Nephron (organoid): ENCODE measurements around the gene ZMYND8.

ENCODE experiments used
- H3K27ac Mint-ChIP-seq, 3 experiments: 2 replicates each; pipeline ENCODE4 v1.8.0; 2020; ENCODE audit warnings: mixed read lengths in 3 of 3, mild to moderate bottlenecking in 2 of 3, moderate library complexity in 1 of 3
- H3K27me3 Mint-ChIP-seq: 2 replicates; pipeline ENCODE4 v1.8.0; 2021; ENCODE audit warnings: low read depth, mild to moderate bottlenecking, moderate library complexity, mixed read lengths
- H3K36me3 Mint-ChIP-seq: 2 replicates; pipeline ENCODE4 v1.8.0; 2020; ENCODE audit warnings: low read depth, mixed read lengths
- H3K4me1 Mint-ChIP-seq: 2 replicates; pipeline ENCODE4 v1.8.0; 2020; ENCODE audit warnings: mixed read lengths
- H3K4me3 Mint-ChIP-seq, 3 experiments: 2 replicates each; pipeline ENCODE4 v1.8.0; 2020; ENCODE audit warnings: mild to moderate bottlenecking in 3 of 3, mixed read lengths in 3 of 3, moderate library complexity in 2 of 3
- H3K9me3 Mint-ChIP-seq: 2 replicates; pipeline ENCODE4 v1.8.0; 2020; ENCODE audit warnings: mixed read lengths
- TF ChIP-seq, protein P1 (sequence below), 3 experiments: fragments of 200-600 bp; sonication (generic); IDR thresholded peaks; one replicate each; pipeline ENCODE4 v1.5.0; 2021; ENCODE audit warnings: antibody characterized with exemption in 3 of 3; ENCODE audit not compliant: unreplicated experiment in 3 of 3

ZMYND8 gene

DNA sequence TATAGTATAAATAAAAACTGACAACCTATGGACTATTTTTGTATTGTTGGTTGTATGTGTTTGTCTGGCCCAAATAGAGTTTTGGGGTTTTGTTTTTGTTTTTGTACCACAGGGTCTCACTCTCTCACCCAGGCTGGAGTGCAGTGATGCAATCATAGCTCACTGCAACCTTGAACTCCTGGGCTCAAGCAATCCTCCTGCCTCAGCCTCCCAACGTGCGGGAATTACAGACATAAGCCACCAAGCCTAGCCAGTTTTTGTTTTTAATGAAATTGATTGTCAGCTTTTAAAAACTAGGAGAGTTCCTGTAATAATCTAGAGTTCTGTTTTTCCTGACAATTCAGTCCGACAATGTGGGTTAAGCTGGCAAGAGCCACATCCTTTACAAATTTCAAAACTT lies 98.7 kb downstream of the ZMYND8 start:
- H3K9me3 Mint-ChIP-seq, result no peaks in the 10 kb centered on the region
- peaks cover 26% of the 10 kb centered on the region for H3K4me1 Mint-ChIP-seq
- TF ChIP-seq, protein P1, sequence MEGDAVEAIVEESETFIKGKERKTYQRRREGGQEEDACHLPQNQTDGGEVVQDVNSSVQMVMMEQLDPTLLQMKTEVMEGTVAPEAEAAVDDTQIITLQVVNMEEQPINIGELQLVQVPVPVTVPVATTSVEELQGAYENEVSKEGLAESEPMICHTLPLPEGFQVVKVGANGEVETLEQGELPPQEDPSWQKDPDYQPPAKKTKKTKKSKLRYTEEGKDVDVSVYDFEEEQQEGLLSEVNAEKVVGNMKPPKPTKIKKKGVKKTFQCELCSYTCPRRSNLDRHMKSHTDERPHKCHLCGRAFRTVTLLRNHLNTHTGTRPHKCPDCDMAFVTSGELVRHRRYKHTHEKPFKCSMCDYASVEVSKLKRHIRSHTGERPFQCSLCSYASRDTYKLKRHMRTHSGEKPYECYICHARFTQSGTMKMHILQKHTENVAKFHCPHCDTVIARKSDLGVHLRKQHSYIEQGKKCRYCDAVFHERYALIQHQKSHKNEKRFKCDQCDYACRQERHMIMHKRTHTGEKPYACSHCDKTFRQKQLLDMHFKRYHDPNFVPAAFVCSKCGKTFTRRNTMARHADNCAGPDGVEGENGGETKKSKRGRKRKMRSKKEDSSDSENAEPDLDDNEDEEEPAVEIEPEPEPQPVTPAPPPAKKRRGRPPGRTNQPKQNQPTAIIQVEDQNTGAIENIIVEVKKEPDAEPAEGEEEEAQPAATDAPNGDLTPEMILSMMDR (IDR thresholded peaks at IDR 0.05; ENCODE audit: unreplicated experiment in 3 of 3), result no peak
- H3K4me3 Mint-ChIP-seq, result no peak overlapping the region
- peaks cover 71% of the 10 kb centered on the region for H3K36me3 Mint-ChIP-seq
- no peaks in the 10 kb centered on the region for H3K27me3 Mint-ChIP-seq
- H3K27ac Mint-ChIP-seq, result no peak overlapping the region

DNA sequence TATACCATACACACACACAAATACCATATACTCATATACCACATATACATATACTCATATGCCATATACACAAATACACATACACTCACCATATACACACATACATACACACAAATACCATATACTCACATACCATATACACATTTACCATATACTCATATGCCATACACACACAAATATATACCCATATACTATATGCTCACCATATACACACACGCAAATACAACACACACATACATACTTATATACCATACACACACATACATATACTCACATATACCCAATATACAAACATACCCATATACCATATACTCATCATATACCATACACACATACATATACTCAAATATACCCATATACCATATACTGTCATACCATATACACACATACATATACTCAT lies 99.2 kb downstream of the ZMYND8 start:
- peak overlapping the region in 1 of 3 experiments; percentile 1 for H3K27ac Mint-ChIP-seq
- H3K36me3 Mint-ChIP-seq, result peaks cover 66% of the 10 kb centered on the region
- H3K4me1 Mint-ChIP-seq, result peaks cover 21% of the 10 kb centered on the region
- H3K4me3 Mint-ChIP-seq, result no peak overlapping the region
- no peaks in the 10 kb centered on the region for H3K27me3 Mint-ChIP-seq
- no peaks in the 10 kb centered on the region for H3K9me3 Mint-ChIP-seq
- TF ChIP-seq, protein P1 (IDR thresholded peaks at IDR 0.05; ENCODE audit: unreplicated experiment in 3 of 3), result no peak

DNA sequence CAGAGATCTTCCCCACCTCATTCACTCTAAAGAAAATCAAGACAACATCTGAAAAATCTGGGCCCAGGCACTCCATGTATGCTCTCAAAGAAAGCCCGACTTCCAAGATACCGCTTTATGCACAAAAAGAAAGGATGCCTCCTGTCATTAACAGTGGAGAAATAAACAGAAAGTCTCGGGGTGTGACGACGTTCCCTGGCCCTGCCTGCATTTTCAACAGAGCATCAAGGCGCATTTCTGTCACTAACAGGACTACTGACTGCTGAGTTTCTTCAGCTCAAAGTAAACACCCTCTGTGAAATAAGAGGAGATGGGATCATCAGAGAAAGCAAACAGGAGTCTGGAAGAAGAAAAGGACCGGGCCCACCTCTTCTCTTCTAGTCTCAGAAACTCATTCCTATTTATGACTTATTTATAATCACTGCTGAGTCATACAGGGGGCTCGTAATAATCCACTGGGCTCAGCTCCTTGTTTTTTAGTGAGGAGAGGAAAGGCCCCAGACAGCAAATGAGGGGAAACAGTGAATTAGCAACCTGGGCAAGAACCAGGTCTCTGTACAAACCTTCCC lies 99.7 kb downstream of the ZMYND8 start:
- Mint-ChIP-seq H3K4me1 (peaks cover 18% of the 10 kb centered on the region), H3K4me3 (no peak overlapping the region), H3K9me3 (no peaks in the 10 kb centered on the region), H3K27me3 (no peaks in the 10 kb centered on the region), H3K36me3 (peaks cover 61% of the 10 kb centered on the region), H3K27ac (peak overlapping the region in 1 of 3 experiments; percentile 1)
- TF ChIP-seq, protein P1 (IDR thresholded peaks at IDR 0.05; ENCODE audit: unreplicated experiment in 3 of 3), result no peak

DNA sequence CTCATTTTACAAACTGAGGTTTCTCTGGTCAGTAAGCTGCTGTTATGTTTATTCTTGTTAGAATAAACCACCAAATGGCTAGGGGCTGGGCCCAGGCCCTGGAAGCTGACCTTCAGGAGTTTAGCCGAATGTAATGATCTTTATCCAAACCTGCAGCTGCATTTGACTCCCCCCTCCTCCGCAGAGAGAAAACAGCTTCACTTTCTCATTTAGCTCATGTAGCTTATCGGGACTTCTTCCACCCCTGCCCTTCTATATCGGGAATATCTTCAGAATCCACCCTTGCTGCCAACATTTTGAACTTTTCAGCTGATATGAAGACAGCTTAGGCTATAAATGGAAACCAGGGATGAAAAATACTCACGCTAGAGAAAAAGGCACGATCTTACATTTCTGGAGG lies 102.6 kb downstream of the ZMYND8 start:
- Mint-ChIP-seq H3K27ac (peak overlapping the region; percentile 9 to 59 (median 53)), H3K4me1 (peaks cover 16% of the 10 kb centered on the region), H3K9me3 (no peaks in the 10 kb centered on the region), H3K4me3 (no peak overlapping the region), H3K27me3 (no peaks in the 10 kb centered on the region), H3K36me3 (peaks cover 54% of the 10 kb centered on the region)
- TF ChIP-seq, protein P1 (IDR thresholded peaks at IDR 0.05; ENCODE audit: unreplicated experiment in 3 of 3), result no peak

DNA sequence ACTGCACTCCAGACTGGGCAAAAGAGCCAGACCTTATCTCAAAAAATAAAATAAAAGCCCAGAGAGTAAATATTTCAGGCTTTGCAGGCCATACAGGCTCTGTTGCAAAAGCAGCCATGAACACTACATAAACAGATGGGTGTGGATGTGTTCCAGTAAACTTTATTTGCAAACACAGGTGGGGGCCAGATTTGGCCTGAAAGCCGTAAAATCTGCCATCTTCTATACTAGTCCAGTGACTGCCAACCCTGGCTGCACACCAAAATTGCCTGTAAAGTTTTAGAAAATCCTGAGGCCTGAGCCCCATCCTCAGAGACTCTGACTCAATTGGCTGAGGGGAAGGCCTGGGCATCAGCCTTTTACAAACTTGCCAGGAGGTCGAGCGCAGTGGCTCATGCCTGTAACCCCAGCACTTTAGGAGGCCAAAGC lies 103.6 kb downstream of the ZMYND8 start:
- Mint-ChIP-seq H3K36me3 (peaks cover 54% of the 10 kb centered on the region), H3K9me3 (no peaks in the 10 kb centered on the region), H3K27me3 (no peaks in the 10 kb centered on the region), H3K4me1 (peaks cover 10% of the 10 kb centered on the region), H3K27ac (no peak overlapping the region), H3K4me3 (no peak overlapping the region)
- TF ChIP-seq, protein P1 (IDR thresholded peaks at IDR 0.05; ENCODE audit: unreplicated experiment in 3 of 3), result no peak
